GM10266 (cell line): Measurements from ENCODE around the gene REXO5.

Experiments
- DNase-seq: peaks from one replicate; pipeline ENCODE4 v3.0.0; 2012; ENCODE audit errors: extremely low spot score
- TF ChIP-seq, protein P1 (sequence below): IDR thresholded peaks from 2 replicates; pipeline ENCODE4 v1.5.1; 2012; ENCODE audit warnings: mild to moderate bottlenecking, low read depth; ENCODE audit not compliant: control insufficient read depth, insufficient read depth; ENCODE audit errors: missing control alignments

REXO5 gene

DNA sequence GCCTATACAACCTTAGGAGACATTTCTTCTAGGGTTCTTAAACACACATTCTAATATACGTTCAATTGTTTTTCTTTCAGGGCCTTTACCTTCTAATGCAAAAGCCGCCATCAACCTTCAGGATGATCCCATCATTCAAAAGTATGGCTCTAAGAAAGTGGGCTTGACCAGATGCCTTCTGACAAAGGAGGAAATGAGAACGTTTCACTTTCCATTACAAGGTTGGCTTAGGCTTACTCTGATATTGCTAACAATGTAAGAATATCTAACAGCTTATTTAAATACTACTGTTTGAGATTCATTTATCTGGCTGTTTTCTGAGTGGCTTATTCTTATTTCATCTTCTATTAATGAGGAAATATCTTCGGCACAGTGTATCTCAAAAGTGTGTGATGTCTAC lies 15.4 kb downstream of the REXO5 start:
- TF ChIP-seq, protein P1, sequence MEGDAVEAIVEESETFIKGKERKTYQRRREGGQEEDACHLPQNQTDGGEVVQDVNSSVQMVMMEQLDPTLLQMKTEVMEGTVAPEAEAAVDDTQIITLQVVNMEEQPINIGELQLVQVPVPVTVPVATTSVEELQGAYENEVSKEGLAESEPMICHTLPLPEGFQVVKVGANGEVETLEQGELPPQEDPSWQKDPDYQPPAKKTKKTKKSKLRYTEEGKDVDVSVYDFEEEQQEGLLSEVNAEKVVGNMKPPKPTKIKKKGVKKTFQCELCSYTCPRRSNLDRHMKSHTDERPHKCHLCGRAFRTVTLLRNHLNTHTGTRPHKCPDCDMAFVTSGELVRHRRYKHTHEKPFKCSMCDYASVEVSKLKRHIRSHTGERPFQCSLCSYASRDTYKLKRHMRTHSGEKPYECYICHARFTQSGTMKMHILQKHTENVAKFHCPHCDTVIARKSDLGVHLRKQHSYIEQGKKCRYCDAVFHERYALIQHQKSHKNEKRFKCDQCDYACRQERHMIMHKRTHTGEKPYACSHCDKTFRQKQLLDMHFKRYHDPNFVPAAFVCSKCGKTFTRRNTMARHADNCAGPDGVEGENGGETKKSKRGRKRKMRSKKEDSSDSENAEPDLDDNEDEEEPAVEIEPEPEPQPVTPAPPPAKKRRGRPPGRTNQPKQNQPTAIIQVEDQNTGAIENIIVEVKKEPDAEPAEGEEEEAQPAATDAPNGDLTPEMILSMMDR: no peak
- no peak for DNase-seq

DNA sequence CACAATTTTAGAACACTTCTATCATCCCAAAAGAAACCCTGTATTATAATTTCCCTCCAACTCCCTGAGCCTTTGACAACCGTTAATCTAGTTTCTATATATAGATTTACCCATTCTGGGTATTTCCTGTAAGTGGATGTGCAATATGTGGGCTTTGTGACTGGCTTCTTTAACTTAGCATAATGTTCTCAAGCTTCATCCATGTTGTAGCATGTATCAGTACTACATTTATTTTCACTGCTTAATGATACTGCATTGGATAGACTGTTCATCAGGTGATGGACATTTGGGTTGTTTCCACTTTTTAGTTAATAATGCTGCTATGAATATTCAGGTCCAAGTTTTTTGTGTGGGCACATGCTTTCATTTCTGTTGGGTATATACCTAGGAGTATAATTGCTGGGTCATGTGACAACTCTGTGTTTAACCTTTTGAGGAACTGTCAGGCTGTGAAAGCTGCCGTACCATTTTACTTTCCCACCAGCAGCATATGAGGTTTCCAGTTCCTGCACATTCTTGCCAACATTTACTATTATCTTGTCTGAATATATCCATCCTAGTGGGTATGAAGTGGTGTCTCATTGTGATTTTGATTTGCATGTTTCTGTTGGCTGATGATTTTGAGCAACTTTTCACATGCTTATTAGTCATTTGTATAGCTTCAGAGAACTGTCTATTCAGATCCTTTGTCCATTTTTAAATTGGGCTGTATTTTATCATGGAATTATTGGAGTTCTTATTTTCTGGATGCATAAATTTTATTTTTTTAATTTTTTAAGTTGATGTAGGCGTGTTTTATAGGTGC lies 16.4 kb downstream of the REXO5 start:
- TF ChIP-seq, protein P1: no peak

DNA sequence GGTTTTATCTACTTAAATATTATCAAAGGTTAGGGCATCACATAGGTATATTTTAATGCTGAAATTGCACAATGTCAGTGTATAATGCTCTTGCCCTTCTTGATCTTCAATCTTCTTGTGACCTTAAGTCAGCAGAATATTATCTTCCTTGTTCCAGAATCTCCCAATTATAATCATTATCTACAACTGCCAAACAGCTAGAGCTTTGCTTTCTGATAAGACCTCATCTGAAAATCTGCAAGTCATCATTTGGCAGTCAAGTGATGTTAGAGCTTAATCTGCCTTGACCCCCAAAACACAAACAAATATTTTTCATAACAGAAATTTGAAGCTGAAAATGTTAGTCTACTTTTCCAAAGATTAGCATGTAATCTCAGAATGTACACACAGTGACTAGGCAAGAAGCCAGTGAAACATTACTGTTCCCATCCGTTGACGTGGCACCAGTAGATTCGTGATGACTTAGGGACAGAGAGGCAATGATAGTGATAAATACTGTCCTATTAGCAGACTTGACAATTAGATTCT lies 19.8 kb downstream of the REXO5 start:
- DNase-seq: no peak
- TF ChIP-seq, protein P1: no peak

More for the DNA sequence above, 16.4 kb downstream of the REXO5 start:
- DNase-seq: no peak

DNA sequence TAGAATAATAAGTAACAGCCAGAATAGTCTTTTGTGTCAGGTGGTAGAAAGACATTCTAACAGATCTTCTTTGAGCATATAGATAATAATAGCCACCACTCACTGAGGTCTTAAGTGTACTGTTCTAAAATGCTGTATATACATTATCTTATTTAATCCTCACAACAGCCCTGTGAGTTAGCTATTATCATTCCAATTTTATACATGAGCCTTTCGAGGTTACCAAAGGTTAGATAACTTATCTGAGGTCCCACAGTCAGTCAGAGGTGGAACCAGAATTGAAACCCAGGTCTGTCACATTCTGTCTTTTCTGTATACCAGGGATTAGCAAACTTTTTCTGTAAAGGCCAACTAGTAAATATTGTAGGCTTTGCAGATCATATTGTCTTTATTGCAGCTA lies 23.2 kb downstream of the REXO5 start:
- TF ChIP-seq, protein P1: no peak
- DNase-seq: no peak

DNA sequence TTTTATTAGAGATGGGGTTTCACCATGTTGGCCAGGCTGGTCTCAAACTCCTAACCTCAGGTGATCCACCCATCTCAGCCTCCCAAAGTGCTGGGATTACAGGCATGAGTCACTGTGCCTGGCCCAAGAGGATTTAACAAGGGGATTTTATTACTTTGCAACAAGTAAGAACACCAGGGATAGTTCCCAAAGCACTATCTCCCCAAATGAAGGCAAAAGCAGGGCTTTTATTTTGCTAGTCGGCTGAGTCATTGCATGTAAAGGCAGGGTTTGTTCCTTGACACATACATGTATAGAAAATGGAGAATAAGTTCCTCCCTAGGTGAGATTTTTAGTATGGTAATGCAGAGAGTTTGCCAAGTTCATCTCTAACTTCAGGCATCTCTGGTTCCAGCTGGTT lies 24.0 kb downstream of the REXO5 start:
- TF ChIP-seq, protein P1: no peak
- no peak for DNase-seq

DNA sequence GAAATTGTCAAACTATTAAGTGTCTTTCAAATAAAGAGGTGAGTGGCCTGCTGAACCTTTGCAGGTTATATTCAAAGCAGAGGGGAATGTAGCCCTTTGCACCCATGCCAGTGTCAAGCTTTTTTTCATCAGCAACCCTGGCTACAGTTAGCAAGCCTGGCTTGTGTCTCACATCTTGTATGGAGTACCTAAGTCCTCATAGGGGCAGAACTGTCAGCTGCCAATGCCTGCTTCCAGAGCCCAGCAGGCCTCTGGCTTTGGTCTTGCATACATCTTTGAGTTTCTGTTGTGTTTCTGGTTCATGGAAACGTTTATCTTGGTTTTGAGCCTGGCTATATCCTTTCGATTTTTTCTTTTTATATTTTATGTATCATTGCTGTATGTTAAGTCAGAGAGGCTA lies 26.8 kb downstream of the REXO5 start:
- DNase-seq: no peak
- TF ChIP-seq, protein P1: no peak

DNA sequence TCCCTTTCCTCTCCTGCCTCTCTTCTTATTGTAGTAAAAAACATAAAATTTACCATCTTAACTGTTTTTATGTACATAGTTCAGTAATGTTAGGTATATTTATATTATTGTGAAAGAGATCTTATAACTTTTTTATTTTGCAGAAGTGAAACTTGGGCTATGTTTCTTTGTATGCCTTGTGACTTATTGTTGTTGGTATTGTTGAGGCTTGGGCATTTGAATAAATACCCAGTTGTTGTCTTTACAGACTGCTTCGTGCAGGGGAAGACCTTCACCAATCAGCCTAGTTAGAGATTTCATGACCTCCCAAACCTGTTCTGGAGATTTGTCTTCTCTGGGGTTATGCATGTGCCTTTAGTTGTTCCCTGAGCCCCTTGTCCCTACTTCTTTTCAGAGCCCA lies 31.9 kb downstream of the REXO5 start:
- TF ChIP-seq, protein P1: no peak
- DNase-seq: no peak
